Chondrocyte (in vitro differentiated cells): ENCODE measurements around the gene RHOBTB1. TPM values are rescaled to one million over a fixed set of nuclear protein-coding genes. Genes with fewer than 3 reads are reported as not detected.

ENCODE experiments used
- DNase-seq: peaks from one replicate; pipeline ENCODE4 v3.0.0; 2021; ENCODE audit warnings: mixed read lengths, low spot score
- H3K27ac Mint-ChIP-seq: one replicate; pipeline ENCODE4 v1.8.0; 2021; ENCODE audit warnings: mild to moderate bottlenecking, moderate library complexity, mixed read lengths; ENCODE audit not compliant: unreplicated experiment
- H3K27me3 Mint-ChIP-seq: 2 replicates; pipeline ENCODE4 v1.8.0; 2021; ENCODE audit warnings: low read depth, mixed read lengths
- H3K36me3 Mint-ChIP-seq: 2 replicates; pipeline ENCODE4 v1.8.0; 2021; ENCODE audit warnings: low read depth, mixed read lengths
- H3K4me1 Mint-ChIP-seq: 2 replicates; pipeline ENCODE4 v1.8.0; 2021; ENCODE audit warnings: low read depth, mild to moderate bottlenecking, mixed read lengths
- H3K4me3 Mint-ChIP-seq: one replicate; pipeline ENCODE4 v1.8.0; 2021; ENCODE audit warnings: mild to moderate bottlenecking, moderate library complexity, mixed read lengths; ENCODE audit not compliant: unreplicated experiment
- H3K9me3 Mint-ChIP-seq: 2 replicates; pipeline ENCODE4 v1.8.0; 2021; ENCODE audit warnings: low read depth, mixed read lengths
- CTCF ChIP-seq: fragments of 200-600 bp; sonication (generic); IDR thresholded peaks from 2 replicates; pipeline ENCODE4 v1.5.0; 2021; ENCODE audit warnings: antibody characterized with exemption, mild to moderate bottlenecking, moderate library complexity
- total RNA-seq: library from RNA; stranded (reverse); gene quantifications from 3 replicates; pipeline ENCODE4 v1.2.1, GENCODE V29; 2021

The RHOBTB1 gene
- total RNA-seq, 1 donor from 2014 or later, result 19.2 TPM

- peak overlapping the region; percentile 84 for H3K27ac Mint-ChIP-seq
- H3K9me3 Mint-ChIP-seq, result no peaks in the 10 kb centered on the region
- peaks cover 59% of the 10 kb centered on the region for H3K4me1 Mint-ChIP-seq
- no peak for DNase-seq
- peaks cover 4% of the 10 kb centered on the region for H3K36me3 Mint-ChIP-seq
- no peak overlapping the region for H3K4me3 Mint-ChIP-seq
- H3K27me3 Mint-ChIP-seq, result no peaks in the 10 kb centered on the region
- TF ChIP-seq CTCF, result no peak
Observed at GRCh38 chr10:60896810-60897209, 47.2 kb downstream of the RHOBTB1 start.

GRCh38 chr10:60896033-60896432 is 48.0 kb downstream of the RHOBTB1 start:
- peaks cover 51% of the 10 kb centered on the region for H3K4me1 Mint-ChIP-seq
- H3K27me3 Mint-ChIP-seq, result no peaks in the 10 kb centered on the region
- H3K9me3 Mint-ChIP-seq, result no peaks in the 10 kb centered on the region
- DNase-seq, result no peak
- no peak for TF ChIP-seq CTCF
- H3K27ac Mint-ChIP-seq, result peak overlapping the region; percentile 84
- peaks cover 4% of the 10 kb centered on the region for H3K36me3 Mint-ChIP-seq
- no peak overlapping the region for H3K4me3 Mint-ChIP-seq

- Mint-ChIP-seq H3K4me3 (no peak overlapping the region), H3K27ac (no peak overlapping the region), H3K36me3 (peaks cover 4% of the 10 kb centered on the region), H3K27me3 (no peaks in the 10 kb centered on the region), H3K4me1 (peaks cover 45% of the 10 kb centered on the region), H3K9me3 (no peaks in the 10 kb centered on the region)
- no peak for TF ChIP-seq CTCF
- DNase-seq, result no peak
Observed at GRCh38 chr10:60894786-60895185, 49.2 kb downstream of the RHOBTB1 start.

- no peak overlapping the region for H3K27ac Mint-ChIP-seq
- H3K36me3 Mint-ChIP-seq, result peaks cover 9% of the 10 kb centered on the region
- no peaks in the 10 kb centered on the region for H3K9me3 Mint-ChIP-seq
- no peak overlapping the region for H3K4me3 Mint-ChIP-seq
- TF ChIP-seq CTCF, result no peak
- DNase-seq, result no peak
- no peaks in the 10 kb centered on the region for H3K27me3 Mint-ChIP-seq
- H3K4me1 Mint-ChIP-seq, result peaks cover 36% of the 10 kb centered on the region
Observed at GRCh38 chr10:60893231-60893630, 50.8 kb downstream of the RHOBTB1 start.

- no peaks in the 10 kb centered on the region for H3K9me3 Mint-ChIP-seq
- TF ChIP-seq CTCF, result no peak
- peaks cover 31% of the 10 kb centered on the region for H3K4me1 Mint-ChIP-seq
- H3K27me3 Mint-ChIP-seq, result no peaks in the 10 kb centered on the region
- no peak for DNase-seq
- H3K4me3 Mint-ChIP-seq, result no peak overlapping the region
- no peak overlapping the region for H3K27ac Mint-ChIP-seq
- H3K36me3 Mint-ChIP-seq, result peaks cover 13% of the 10 kb centered on the region
Observed at GRCh38 chr10:60892571-60892970, 51.4 kb downstream of the RHOBTB1 start.
